ENCODE results near the gene MCAT.

MCAT gene

DNA sequence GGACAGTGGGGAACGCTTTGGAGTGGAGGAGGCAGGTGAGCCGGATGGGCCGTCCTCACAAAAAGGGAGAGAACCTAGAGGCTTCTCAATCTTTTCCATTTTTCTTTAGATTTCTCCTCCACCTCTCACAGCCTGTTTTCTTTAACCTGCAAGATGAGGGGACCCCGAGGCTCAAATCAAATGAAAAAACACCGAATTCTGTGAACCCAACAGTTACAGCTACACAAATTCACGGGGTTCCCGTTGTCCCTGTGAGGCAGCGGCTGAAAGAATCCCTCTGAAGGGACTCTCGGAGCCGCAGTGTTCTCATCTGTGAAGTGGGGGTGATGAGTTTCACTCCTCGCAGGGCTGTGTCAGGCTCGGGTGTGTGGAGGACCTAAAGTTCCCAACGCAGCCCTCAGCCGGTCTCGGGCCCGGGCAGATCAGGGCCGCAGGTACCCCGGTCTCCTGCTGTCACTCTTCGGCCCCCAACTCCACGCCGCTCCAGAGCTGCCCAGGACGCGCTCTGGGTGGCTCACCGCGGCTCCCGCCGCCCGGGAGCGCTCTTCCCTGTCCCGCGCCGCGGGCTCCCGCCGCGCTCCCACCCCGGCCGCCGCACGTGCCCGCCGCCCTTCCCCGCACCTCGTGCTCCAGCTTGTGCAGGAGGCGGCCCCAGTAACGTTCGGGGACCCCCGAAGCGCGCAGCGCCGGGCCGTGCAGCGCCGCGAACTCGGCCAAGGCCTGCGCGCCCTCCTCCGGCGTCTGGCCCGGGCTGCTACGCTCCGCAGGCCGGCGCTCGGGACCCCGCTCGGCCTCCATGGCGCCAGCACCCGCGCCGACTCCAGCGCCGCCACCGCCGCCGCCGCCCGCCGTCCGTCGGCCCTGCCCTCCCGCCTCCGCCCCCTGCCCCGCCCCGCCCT is 43.3 kb upstream of the MCAT start, which contains the start of gene TTLL12:
Gene TTLL12, minus strand, starts transcription at position 863 of the 899 bp plus-strand sequence. Its CDS starts 65 bp downstream, at position 798.
- H3K27ac ChIP-seq (ENCODE audit: poor library complexity, severe bottlenecking): peak within 1 kb of the TSS; percentile 71
- 0 out of 3 replicates have a peak, but pooled peaks have one; percentile 11 for ATAC-seq (ENCODE audit: low read depth)
- H3K9me3 ChIP-seq (ENCODE audit: severe bottlenecking): no peaks in the 10 kb centered on the region

GRCh38 chr22:43185860-43186261 is 42.7 kb upstream of the MCAT start:
- H3K36me3 ChIP-seq (ENCODE audit: low read depth): peaks cover 32% of the 10 kb centered on the region
- H3K27me3 ChIP-seq (ENCODE audit: insufficient read depth, poor library complexity, severe bottlenecking): no peaks in the 10 kb centered on the region
- no peak for DNase-seq (ENCODE audit: low spot score)
- no peaks in the 10 kb centered on the region for H3K9me3 ChIP-seq (ENCODE audit: severe bottlenecking)
- peaks cover 16% of the 10 kb centered on the region for H3K4me1 ChIP-seq (ENCODE audit: insufficient read depth, poor library complexity, severe bottlenecking)
- H3K4me3 ChIP-seq (ENCODE audit: severe bottlenecking): peak overlapping the region; percentile 89
- H3K27ac ChIP-seq (ENCODE audit: poor library complexity, severe bottlenecking): peak overlapping the region; percentile 71
- TF ChIP-seq, protein P1, sequence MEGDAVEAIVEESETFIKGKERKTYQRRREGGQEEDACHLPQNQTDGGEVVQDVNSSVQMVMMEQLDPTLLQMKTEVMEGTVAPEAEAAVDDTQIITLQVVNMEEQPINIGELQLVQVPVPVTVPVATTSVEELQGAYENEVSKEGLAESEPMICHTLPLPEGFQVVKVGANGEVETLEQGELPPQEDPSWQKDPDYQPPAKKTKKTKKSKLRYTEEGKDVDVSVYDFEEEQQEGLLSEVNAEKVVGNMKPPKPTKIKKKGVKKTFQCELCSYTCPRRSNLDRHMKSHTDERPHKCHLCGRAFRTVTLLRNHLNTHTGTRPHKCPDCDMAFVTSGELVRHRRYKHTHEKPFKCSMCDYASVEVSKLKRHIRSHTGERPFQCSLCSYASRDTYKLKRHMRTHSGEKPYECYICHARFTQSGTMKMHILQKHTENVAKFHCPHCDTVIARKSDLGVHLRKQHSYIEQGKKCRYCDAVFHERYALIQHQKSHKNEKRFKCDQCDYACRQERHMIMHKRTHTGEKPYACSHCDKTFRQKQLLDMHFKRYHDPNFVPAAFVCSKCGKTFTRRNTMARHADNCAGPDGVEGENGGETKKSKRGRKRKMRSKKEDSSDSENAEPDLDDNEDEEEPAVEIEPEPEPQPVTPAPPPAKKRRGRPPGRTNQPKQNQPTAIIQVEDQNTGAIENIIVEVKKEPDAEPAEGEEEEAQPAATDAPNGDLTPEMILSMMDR (IDR thresholded peaks at IDR 0.05; ENCODE audit: poor library complexity, severe bottlenecking): no peak
- 0 out of 3 replicates have a peak, but pooled peaks have one; percentile 5 for ATAC-seq (ENCODE audit: low read depth)

More for the DNA sequence above, 43.3 kb upstream of the MCAT start, which contains the start of gene TTLL12:
- no peaks in the 10 kb centered on the region for H3K27me3 ChIP-seq (ENCODE audit: insufficient read depth, poor library complexity, severe bottlenecking)
- H3K4me1 ChIP-seq (ENCODE audit: insufficient read depth, poor library complexity, severe bottlenecking): peaks cover 16% of the 10 kb centered on the region
- H3K4me3 ChIP-seq (ENCODE audit: severe bottlenecking): peak within 1 kb of the TSS; percentile 89
- DNase-seq (ENCODE audit: low spot score): no peak
- TF ChIP-seq, protein P1 (IDR thresholded peaks at IDR 0.05; ENCODE audit: poor library complexity, severe bottlenecking): no peak
- peaks cover 27% of the 10 kb centered on the region for H3K36me3 ChIP-seq (ENCODE audit: low read depth)

DNA sequence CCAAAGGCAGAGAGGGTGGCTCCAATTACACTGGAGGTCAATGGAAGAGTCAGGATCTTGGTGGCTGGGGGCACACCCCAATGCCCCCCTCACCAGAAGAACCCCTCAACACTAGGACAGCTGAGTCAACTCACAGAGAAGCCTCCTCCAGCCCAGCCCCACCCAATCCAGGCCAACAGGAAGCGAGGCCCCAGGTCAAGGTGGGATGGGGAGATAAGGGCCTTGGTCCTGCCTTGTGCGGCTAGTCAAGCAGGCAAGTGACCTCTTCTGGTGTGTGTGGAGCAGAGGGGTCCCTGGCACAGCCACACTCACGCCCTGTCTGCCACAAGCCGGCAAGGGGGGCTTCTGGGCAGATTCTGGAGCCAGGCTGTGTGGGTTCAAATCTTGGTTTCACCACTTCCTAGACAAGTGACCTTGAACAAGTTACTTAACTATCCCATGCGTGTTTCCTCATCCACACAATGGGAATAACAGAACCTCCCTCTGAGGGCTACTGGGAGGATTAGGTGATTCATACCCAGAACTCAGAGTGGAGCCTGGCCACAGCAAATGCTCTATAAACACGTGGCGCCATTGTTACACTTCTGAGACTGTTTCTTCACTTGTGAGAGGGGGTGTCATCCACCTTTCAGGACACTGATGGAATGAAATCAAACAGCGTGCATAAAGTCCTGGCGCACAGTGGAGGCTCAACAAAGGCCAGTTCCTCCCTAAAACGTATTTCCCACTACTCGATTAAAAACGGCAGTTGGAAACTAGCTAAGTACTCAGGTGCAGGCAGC is 40.5 kb upstream of the MCAT start:
- Histone ChIP-seq H3K36me3 (ENCODE audit: low read depth) (peaks cover 53% of the 10 kb centered on the region), H3K4me3 (ENCODE audit: severe bottlenecking) (no peak overlapping the region), H3K27me3 (ENCODE audit: insufficient read depth, poor library complexity, severe bottlenecking) (no peaks in the 10 kb centered on the region), H3K9me3 (ENCODE audit: severe bottlenecking) (no peaks in the 10 kb centered on the region), H3K27ac (ENCODE audit: poor library complexity, severe bottlenecking) (peak overlapping the region; percentile 59), H3K4me1 (ENCODE audit: insufficient read depth, poor library complexity, severe bottlenecking) (peaks cover 16% of the 10 kb centered on the region)
- no peak for DNase-seq (ENCODE audit: low spot score)
- TF ChIP-seq, protein P1 (IDR thresholded peaks at IDR 0.05; ENCODE audit: poor library complexity, severe bottlenecking): no peak
- peak; percentile 7; the same call in 1 of the 3 replicates for ATAC-seq (ENCODE audit: low read depth)

- H3K36me3 ChIP-seq (ENCODE audit: low read depth): peaks cover 57% of the 10 kb centered on the region
- no peaks in the 10 kb centered on the region for H3K9me3 ChIP-seq (ENCODE audit: severe bottlenecking)
- DNase-seq (ENCODE audit: low spot score): no peak
- H3K4me1 ChIP-seq (ENCODE audit: insufficient read depth, poor library complexity, severe bottlenecking): peaks cover 11% of the 10 kb centered on the region
- ATAC-seq (ENCODE audit: low read depth): no peak
- H3K27me3 ChIP-seq (ENCODE audit: insufficient read depth, poor library complexity, severe bottlenecking): no peaks in the 10 kb centered on the region
- H3K27ac ChIP-seq (ENCODE audit: poor library complexity, severe bottlenecking): no peak overlapping the region
- H3K4me3 ChIP-seq (ENCODE audit: severe bottlenecking): no peak overlapping the region
- TF ChIP-seq, protein P1 (IDR thresholded peaks at IDR 0.05; ENCODE audit: poor library complexity, severe bottlenecking): no peak
Observed at GRCh38 chr22:43182726-43183125, 39.5 kb upstream of the MCAT start.

All from RWPE2 (cell line).